Esophagus (tissue), 2 donors: ENCODE results near the gene CEP170. TPM values are rescaled to one million over a fixed set of nuclear protein-coding genes. Genes with fewer than 3 reads are reported as not detected.
"Not testable (repeated sequence)": the region's sequence is repeated elsewhere in the genome, so short reads cannot be mapped to it uniquely, and the experiment has no call there.

ENCODE experiments used
- H3K27ac ChIP-seq, 2 donors: one replicate each; pipeline ENCODE4 v1.5.1; 2013; ENCODE audit warnings: low read depth in 2 of 2, mild to moderate bottlenecking in 2 of 2, inconsistent platforms in 1 of 2, low read length in 1 of 2, moderate library complexity in 1 of 2
- H3K27me3 ChIP-seq, 2 donors: one replicate each; pipeline ENCODE4 v1.6.1; 2013; ENCODE audit warnings: low read length in 2 of 2, control low read depth in 1 of 2, mild to moderate bottlenecking in 1 of 2; ENCODE audit not compliant: insufficient read depth in 2 of 2, control insufficient read depth in 1 of 2
- H3K36me3 ChIP-seq, 2 donors: one replicate each; pipeline ENCODE4 v1.6.1; 2013; ENCODE audit warnings: low read length in 1 of 2; ENCODE audit not compliant: control insufficient read depth in 2 of 2, insufficient read depth in 2 of 2
- H3K4me1 ChIP-seq, 2 donors: one replicate each; pipeline ENCODE4 v1.6.1; 2013; ENCODE audit warnings: low read length in 1 of 2; ENCODE audit not compliant: control insufficient read depth in 2 of 2, insufficient read depth in 2 of 2
- H3K4me3 ChIP-seq, 2 donors: one replicate each; pipeline ENCODE4 v1.5.1; 2013; ENCODE audit warnings: low read length in 2 of 2, mild to moderate bottlenecking in 2 of 2, low read depth in 1 of 2, moderate library complexity in 1 of 2
- H3K9me3 ChIP-seq, 2 donors: one replicate each; pipeline ENCODE4 v1.6.1; 2013; ENCODE audit warnings: mild to moderate bottlenecking in 2 of 2, low read depth in 1 of 2, low read length in 1 of 2, moderate library complexity in 1 of 2; ENCODE audit not compliant: control insufficient read depth in 2 of 2, insufficient read depth in 1 of 2
- WGBS, 2 donors: extraction: QIAGEN DNeasy Blood & Tissue Kit; methylation state at CpG; one replicate each; pipeline ENCODE4 v1.1.7; 2013; 5-methylcytosine and 5-hydroxymethylcytosine counted together
- polyA plus RNA-seq, 2 donors: library from polyadenylated mRNA; stranded (reverse); fragments of 200-250 nt; gene quantifications; one replicate each; pipeline ENCODE4 v1.2.3, GENCODE V29; 2013
- donor health status: healthy with polysubstance abuse.
- donor health status: Bipolar disorder and iron deficiency.

The CEP170 gene
- polyA plus RNA-seq, 2 donors = 3.2 to 4.6 TPM

DNA sequence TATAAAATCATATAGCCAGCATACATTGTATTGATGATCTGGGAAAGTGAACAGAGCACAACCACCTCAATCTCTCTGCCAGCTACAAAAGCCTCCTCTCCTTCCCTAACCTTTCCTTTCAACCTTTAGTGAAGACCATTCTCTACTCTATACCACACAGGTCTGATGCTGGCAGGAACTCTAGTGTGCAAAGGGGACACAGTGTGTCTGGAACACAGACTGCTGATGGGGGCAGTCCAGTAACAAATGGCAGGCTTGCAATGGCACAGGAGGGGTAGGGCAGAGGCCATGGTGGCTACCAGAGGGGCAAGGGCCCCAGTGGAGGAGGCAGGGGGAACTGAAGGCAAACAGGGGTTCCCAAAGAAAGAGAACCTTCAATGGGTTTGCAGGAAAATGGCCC lies 37.0 kb downstream of the CEP170 start:
- Histone ChIP-seq H3K27me3 (no peaks in the 10 kb centered on the region), H3K4me3 (no peak overlapping the region), H3K9me3 (no peaks in the 10 kb centered on the region), H3K4me1 (no peaks in the 10 kb centered on the region), H3K36me3 (peaks cover 0 to 4% of the 10 kb centered on the region in 2 donors), H3K27ac (no peak overlapping the region)

DNA sequence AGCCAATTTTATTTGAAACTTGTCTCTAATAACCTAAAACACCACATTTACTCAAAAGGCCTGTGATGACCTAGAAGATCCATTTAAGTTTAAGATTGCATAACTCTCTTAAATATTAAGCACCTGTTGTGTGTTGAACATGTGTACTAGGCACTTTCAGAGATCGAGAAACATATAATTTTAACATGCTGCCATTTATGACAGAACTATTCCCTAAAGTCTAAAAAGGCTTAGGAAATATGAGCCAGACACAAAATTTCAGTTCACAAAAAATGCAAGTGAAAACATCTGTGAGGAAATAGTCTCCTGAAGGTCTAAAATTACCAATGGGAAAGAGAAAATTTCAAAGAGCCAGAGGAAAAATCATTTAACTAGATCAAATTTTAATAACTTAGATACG lies 37.7 kb downstream of the CEP170 start:
- H3K27me3 ChIP-seq = no peaks in the 10 kb centered on the region
- H3K36me3 ChIP-seq = no peaks in the 10 kb centered on the region
- H3K4me3 ChIP-seq = no peak overlapping the region
- 87 to 92% methylated on average over 2 of the region's 2 CpGs for WGBS, 2 donors
- H3K9me3 ChIP-seq = no peaks in the 10 kb centered on the region
- H3K4me1 ChIP-seq = no peaks in the 10 kb centered on the region
- no peak overlapping the region for H3K27ac ChIP-seq

DNA sequence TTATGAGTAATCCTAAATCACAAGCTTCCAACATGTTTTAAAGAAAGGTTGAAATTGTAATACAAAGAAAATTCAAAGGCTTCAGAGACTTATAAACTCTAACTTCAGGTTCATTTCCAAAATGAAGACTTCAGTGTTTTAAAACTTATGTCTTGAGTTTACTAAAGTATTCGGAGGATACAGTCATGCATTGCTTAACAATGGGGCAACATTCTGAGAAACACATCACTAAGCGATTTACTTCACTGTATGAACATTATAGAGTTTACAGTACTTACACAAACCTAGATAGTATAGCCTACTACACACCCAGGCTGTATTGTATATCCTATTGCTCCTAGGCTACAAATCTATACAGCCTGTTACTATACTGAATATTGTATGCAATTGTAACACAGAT lies 38.3 kb downstream of the CEP170 start:
- WGBS, 2 donors = 95 to 98% methylated on average over 2 of the region's 2 CpGs
- Histone ChIP-seq H3K9me3 (no peaks in the 10 kb centered on the region), H3K4me3 (no peak overlapping the region), H3K27ac (no peak overlapping the region), H3K4me1 (no peaks in the 10 kb centered on the region), H3K27me3 (no peaks in the 10 kb centered on the region), H3K36me3 (no peaks in the 10 kb centered on the region)

DNA sequence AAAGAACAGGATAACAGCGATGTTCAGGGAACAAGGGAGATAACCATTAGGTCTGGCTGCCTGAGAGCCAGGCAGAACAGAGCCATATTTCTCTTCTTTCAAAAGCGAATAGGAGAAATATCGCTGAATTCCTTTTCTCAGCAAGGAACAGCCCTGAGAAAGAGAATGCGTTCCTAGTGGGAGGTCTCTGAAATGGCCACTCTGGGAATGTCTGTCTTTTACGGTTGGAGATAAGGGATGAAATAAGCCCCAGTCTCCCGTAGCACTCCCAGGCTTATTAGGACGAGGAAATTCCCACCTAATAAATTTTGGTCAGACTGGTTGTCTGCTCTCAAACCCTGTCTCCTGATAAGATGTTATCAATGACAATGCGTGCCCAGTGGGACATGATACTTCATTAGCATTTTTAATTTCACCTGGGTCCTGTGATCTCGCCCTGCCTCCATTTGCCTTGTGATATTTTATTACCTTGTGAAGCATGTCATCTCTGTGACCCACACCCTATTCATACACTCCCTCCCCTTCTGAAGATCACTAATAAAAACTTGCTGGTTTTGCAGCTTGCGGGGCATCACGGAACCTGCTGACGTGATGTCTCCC lies 39.7 kb downstream of the CEP170 start:
- not testable (repeated sequence) for H3K36me3 ChIP-seq, H3K27ac ChIP-seq, H3K4me1 ChIP-seq, H3K4me3 ChIP-seq, H3K9me3 ChIP-seq, H3K27me3 ChIP-seq
- 87 to 91% methylated on average over 11 of the region's 12 CpGs for WGBS, 2 donors

DNA sequence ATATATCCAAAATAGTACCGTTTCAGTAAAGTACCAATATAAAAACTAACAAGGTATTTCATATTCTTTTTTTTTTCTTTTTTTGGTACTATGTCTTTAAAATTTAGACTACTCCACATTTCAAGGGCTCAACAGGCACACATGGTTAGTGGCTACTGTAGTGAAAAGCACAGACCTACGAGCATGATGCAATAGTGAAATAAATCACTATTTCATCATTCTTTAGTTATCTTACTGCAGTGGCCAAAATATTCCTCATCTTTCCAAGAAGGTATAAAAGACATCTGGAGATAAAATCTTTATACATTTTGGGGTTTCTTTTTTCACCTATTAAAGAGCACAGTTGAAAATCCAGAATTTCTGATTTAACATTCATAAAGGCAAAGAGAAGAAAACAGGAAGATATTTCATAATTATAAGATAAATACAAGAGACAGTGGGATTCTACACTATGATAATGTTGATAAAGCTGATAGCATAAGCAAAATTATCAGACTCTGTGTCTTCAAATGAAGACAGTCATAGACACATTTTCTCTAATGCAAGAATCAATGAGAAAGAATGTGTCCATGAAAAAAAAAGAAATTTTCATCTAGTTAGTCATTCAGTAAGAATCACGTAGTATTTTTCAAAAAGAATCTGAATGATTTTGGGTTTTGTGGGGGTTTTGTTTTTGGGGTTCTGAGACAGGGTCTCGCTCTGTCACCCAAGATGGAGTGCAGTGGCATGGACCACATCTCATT lies 41.9 kb downstream of the CEP170 start:
- Histone ChIP-seq H3K4me1 (no peaks in the 10 kb centered on the region), H3K9me3 (no peaks in the 10 kb centered on the region), H3K27me3 (no peaks in the 10 kb centered on the region), H3K36me3 (no peaks in the 10 kb centered on the region), H3K27ac (no peak overlapping the region), H3K4me3 (no peak overlapping the region)
- WGBS, 2 donors = 77 to 79% methylated on average over 4 of the region's 4 CpGs

DNA sequence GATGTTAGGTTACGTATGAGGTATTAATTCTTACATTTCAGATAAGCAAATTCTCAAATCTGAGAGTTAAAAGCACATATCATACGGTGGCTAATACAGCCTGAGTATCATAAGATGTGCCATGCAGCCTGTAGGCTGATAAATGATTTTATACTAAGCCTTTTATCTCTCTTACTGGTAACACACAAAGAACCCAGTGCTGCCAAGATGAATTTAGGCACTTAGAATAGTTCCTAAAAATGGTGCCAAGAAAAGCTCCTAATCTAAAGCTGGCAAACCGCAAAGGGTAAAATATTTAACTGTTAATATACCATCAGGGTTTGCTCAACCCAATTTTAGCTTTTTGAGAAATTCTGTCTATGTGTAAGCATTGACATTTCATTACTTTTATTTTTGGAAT lies 43.1 kb downstream of the CEP170 start:
- 19 to 27% methylated on average over 2 of the region's 3 CpGs for WGBS, 2 donors
- not testable (repeated sequence) for H3K27ac ChIP-seq, H3K36me3 ChIP-seq, H3K27me3 ChIP-seq, H3K4me1 ChIP-seq, H3K4me3 ChIP-seq, H3K9me3 ChIP-seq

DNA sequence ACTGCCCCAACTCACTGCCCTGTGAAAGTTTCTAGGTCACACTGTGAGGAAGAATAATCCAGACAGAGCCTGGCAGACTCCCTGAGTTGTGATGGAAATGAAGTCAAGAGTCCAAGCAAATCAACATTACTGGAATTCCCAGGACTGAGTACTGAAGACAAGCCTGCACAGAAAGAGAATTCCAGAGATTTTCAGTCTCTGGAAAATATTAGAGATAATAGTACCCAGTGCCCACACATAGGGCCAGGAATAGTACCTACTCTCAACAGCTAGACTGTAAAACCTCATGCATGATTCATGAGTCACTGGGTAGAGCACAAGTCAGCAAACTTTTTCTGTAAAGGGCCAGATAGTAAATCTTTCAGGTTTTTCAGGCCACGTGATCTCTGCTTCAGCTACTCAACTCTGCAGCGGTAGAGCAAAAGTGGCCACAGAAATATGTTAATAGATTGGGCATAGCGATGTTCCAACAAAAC lies 50.0 kb downstream of the CEP170 start:
- H3K4me1 ChIP-seq, H3K27me3 ChIP-seq, H3K27ac ChIP-seq, H3K4me3 ChIP-seq, H3K36me3 ChIP-seq, H3K9me3 ChIP-seq: not testable (repeated sequence)
- 82 to 87% methylated on average over 3 of the region's 3 CpGs for WGBS, 2 donors

DNA sequence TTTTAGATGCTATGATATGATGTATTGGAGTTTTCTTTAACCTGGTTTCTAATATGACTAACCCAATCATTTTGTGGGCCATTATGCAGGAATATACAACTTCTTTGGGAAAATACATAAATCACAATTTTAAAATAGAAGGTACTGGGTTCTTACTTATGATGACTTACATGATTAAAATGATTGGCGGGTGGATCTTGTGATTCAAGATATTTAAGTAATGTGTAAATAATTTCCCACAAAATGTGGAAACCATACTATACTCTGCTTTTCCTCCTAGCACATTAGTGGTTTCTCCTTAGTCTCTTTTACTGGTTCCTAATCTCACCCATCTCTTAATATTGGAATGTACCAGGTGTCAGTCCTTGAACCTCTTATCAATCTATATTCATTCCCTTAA lies 50.7 kb downstream of the CEP170 start:
- not testable (repeated sequence) for H3K27ac ChIP-seq, H3K27me3 ChIP-seq, H3K4me3 ChIP-seq, H3K9me3 ChIP-seq, H3K4me1 ChIP-seq, H3K36me3 ChIP-seq
- 94 to 97% methylated on average over 1 of the region's 1 CpG for WGBS, 2 donors

DNA sequence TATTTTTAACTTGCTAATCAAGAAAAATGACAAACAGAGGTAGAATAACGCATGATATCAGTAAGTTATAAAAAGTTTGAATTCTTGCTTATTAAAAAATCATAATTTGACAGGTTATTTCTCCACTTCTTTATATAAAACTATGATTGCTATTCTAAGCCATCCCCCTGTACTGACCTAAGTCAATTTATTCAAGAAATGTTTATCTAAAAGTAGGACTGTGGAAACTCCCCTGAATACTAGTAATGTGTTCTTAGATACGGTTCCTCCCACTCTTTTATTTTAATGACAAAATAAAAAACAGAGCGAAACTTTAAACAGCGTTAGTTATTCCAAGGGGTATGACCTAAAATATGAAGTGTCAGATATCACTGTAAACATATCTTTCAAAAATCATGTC lies 51.9 kb downstream of the CEP170 start:
- H3K9me3 ChIP-seq, H3K4me1 ChIP-seq, H3K4me3 ChIP-seq, H3K27ac ChIP-seq, H3K27me3 ChIP-seq, H3K36me3 ChIP-seq: not testable (repeated sequence)
- 66 to 86% methylated on average over 4 of the region's 4 CpGs for WGBS, 2 donors

DNA sequence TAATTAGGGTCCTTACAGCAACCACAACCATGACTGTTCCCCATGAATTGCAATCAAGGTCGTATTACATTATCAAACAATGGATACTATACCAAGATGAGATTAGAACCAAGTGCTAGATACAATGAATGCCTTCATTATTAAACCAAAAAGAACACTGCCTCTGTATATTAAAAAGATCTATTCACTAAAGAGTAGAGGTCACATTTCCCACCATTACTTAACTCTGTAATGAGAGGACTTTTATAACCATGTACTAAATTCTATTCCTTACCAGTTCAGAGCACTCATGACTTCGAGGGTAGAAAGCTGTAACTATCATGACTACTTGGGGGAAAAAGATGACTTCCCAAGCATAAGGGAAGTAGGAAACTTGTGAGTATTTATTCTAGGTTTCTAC lies 53.8 kb downstream of the CEP170 start:
- 85 to 88% methylated on average over 2 of the region's 2 CpGs for WGBS, 2 donors
- H3K9me3 ChIP-seq, H3K4me1 ChIP-seq, H3K4me3 ChIP-seq, H3K27me3 ChIP-seq, H3K27ac ChIP-seq, H3K36me3 ChIP-seq: not testable (repeated sequence)
